BE2C (cell line): ENCODE results near the gene SPSB3.
"Not testable (repeated sequence)": the region's sequence is repeated elsewhere in the genome, so short reads cannot be mapped to it uniquely, and the experiment has no call there.

Experiments
- DNase-seq: peaks from one replicate; pipeline ENCODE4 v3.0.0-alpha.2; 2020
- H3K27me3 ChIP-seq: fragments of 250-450 bp; sonication (Bioruptor Pico); 2 replicates; pipeline ENCODE4 v1.5.1; 2020; ENCODE audit warnings: mild to moderate bottlenecking
- H3K36me3 ChIP-seq: fragments of 250-450 bp; sonication (Bioruptor Pico); 2 replicates; pipeline ENCODE4 v1.5.1; 2020; ENCODE audit warnings: mild to moderate bottlenecking
- H3K4me1 ChIP-seq: fragments of 250-450 bp; sonication (Bioruptor Pico); 2 replicates; pipeline ENCODE4 v1.5.1; 2020
- H3K4me3 ChIP-seq: 2 replicates; pipeline ENCODE4 v1.5.1; 2011; ENCODE audit warnings: low read depth, low read length
- H3K9me3 ChIP-seq: fragments of 250-450 bp; sonication (Bioruptor Pico); 2 replicates; pipeline ENCODE4 v1.5.1; 2020
- TF ChIP-seq, protein P1 (sequence below): IDR thresholded peaks from 2 replicates; pipeline ENCODE4 v1.5.1; 2012; ENCODE audit warnings: mild to moderate bottlenecking, low read depth, low read length

The SPSB3 gene

GRCh38 chr16:1808691-1809090, 26.3 kb upstream of the SPSB3 start:
- Histone ChIP-seq H3K9me3 (no peaks in the 10 kb centered on the region), H3K4me1 (no peaks in the 10 kb centered on the region), H3K36me3 (peaks cover 11% of the 10 kb centered on the region; the same call in 1 of the 2 replicates), H3K27me3 (no peaks in the 10 kb centered on the region), H3K4me3 (no peak overlapping the region)
- TF ChIP-seq, protein P1, sequence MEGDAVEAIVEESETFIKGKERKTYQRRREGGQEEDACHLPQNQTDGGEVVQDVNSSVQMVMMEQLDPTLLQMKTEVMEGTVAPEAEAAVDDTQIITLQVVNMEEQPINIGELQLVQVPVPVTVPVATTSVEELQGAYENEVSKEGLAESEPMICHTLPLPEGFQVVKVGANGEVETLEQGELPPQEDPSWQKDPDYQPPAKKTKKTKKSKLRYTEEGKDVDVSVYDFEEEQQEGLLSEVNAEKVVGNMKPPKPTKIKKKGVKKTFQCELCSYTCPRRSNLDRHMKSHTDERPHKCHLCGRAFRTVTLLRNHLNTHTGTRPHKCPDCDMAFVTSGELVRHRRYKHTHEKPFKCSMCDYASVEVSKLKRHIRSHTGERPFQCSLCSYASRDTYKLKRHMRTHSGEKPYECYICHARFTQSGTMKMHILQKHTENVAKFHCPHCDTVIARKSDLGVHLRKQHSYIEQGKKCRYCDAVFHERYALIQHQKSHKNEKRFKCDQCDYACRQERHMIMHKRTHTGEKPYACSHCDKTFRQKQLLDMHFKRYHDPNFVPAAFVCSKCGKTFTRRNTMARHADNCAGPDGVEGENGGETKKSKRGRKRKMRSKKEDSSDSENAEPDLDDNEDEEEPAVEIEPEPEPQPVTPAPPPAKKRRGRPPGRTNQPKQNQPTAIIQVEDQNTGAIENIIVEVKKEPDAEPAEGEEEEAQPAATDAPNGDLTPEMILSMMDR, result no peak
- no peak for DNase-seq

- Histone ChIP-seq H3K36me3 (peaks cover 11% of the 10 kb centered on the region; the same call in 1 of the 2 replicates), H3K9me3 (no peaks in the 10 kb centered on the region), H3K4me3 (no peak overlapping the region), H3K27me3 (no peaks in the 10 kb centered on the region), H3K4me1 (no peaks in the 10 kb centered on the region)
- TF ChIP-seq, protein P1, result no peak
- DNase-seq, result no peak
These were observed 25.3 kb upstream of the SPSB3 start for GRCh38 chr16:1807626-1808025.

GRCh38 chr16:1800701-1801100, 18.3 kb upstream of the SPSB3 start:
- TF ChIP-seq, protein P1, result no peak
- Histone ChIP-seq H3K4me3 (no peak overlapping the region), H3K27me3 (no peaks in the 10 kb centered on the region), H3K36me3 (no peaks in the 10 kb centered on the region), H3K4me1 (no peaks in the 10 kb centered on the region), H3K9me3 (peaks cover 6% of the 10 kb centered on the region)
- DNase-seq, result no peak

GRCh38 chr16:1799263-1799662, 16.9 kb upstream of the SPSB3 start:
- H3K36me3 ChIP-seq, DNase-seq, H3K4me3 ChIP-seq, H3K27me3 ChIP-seq, H3K4me1 ChIP-seq, H3K9me3 ChIP-seq: not testable (repeated sequence)

GRCh38 chr16:1794908-1795666, 12.7 kb upstream of the SPSB3 start:
- TF ChIP-seq, protein P1, result no peak
- Histone ChIP-seq H3K4me1 (no peaks in the 10 kb centered on the region), H3K36me3 (peaks cover 13% of the 10 kb centered on the region), H3K9me3 (peaks cover 6% of the 10 kb centered on the region), H3K4me3 (no peak overlapping the region), H3K27me3 (no peaks in the 10 kb centered on the region)
- DNase-seq, result no peak

DNA sequence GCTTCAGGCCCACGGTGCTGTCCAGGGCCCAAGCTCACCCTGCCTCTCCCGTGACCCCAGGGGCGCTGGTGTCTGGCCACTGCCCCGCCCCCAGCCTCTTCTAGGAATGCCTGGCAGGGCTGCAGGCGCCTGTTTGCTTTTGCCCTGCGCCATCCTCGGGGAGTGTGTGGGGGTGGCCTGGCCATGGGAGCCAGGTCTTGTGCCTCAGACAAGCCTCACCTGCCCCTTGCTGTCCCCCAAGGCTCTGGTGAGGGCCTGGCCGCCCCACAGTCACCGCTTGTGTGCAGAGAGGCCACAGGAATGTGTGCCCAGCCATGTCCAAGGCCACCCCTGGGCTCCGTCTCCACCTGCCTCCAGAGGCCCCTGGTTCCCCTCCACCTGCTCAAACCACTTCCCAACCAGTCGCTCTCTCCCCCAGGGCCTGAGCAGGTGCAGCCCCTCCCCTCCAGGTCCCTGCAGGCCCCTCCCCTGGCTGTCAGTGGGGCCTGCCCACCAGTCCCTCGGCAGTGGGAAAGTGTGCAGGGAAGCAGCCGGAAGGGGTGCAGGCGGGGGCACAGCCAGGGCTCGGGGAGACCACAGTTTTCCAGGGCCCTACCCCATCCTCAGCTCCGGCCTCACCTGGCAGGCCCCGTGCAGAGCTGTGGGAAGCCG, 12.0 kb upstream of the SPSB3 start:
- no peak overlapping the region for H3K4me3 ChIP-seq
- H3K27me3 ChIP-seq, result no peaks in the 10 kb centered on the region
- H3K36me3 ChIP-seq, result peaks cover 20% of the 10 kb centered on the region
- no peaks in the 10 kb centered on the region for H3K4me1 ChIP-seq
- peaks cover 6% of the 10 kb centered on the region for H3K9me3 ChIP-seq
- TF ChIP-seq, protein P1, result no peak
- DNase-seq, result no peak
